ENCODE results near the gene DCAF17.
"Not testable (repeated sequence)": the region's sequence is repeated elsewhere in the genome, so short reads cannot be mapped to it uniquely, and the experiment has no call there.

The DCAF17 gene

DNA sequence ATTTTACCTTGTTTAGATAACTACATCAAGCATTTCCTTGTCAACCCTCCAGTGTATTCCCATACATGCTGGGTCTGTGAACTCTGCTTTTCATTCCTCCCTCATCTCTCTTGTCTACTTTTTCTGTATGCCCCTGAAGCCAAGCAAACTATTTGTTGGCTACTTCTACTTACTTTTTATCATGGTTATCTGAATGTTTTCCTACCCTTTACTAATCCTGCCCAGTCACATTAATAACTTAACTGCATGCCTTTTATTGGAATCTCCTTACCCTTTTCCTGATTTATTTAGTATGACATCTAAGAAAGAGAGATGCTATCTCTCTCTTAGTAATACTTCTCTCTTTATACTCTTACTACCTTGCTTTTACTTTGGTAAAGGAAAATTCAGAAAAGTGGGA is 17.0 kb downstream of the DCAF17 start:
- DNase-seq (ENCODE audit: low read depth in 3 of 3, low spot score in 1 of 3) = no peak

GRCh38 chr2:171452773-171453172 is 18.7 kb downstream of the DCAF17 start:
- DNase-seq (ENCODE audit: low read depth in 3 of 3, low spot score in 1 of 3) = no peak

DNA sequence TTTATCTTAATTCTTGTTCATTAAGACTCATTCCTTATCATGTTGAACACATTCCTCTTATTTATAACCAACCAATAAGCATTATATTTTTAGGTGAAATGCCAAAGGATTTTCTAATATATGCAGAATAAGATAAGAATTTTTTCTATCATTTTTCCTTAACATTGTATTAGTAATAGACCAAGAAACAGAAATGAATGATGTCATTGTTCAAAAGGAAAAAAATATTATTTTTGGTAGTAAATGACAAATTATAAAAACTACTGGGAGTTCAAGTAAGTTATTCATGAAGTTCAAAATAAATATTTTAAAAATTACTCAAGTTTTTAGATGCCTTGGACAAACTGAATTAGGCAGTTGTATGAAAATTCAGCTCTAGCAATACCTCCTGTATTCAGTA is 25.5 kb downstream of the DCAF17 start:
- no peak for DNase-seq (ENCODE audit: low read depth in 3 of 3, low spot score in 1 of 3)

- DNase-seq (ENCODE audit: low read depth in 3 of 3, low spot score in 1 of 3) = no peak
Observed at GRCh38 chr2:171460537-171460936, 26.5 kb downstream of the DCAF17 start.

DNA sequence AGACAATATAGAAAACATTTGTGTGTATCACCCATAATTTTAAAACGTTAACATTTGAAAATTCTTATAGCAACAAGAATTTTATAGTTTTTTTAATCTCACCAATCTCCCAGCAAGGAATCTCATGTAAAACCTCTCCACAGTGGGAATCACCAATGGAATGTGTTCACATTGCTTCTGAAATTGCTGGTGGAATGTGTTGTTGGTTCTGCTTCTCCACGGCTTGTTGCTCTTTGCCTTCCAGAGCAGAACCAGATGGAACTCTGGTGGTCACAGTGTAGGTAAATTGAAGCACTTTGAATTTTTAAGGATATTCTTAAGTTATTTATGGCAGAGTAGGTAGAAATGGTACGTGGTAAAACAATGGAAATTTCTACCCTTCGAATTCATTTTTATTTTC is 35.1 kb downstream of the DCAF17 start:
- no peak for DNase-seq (ENCODE audit: low read depth in 3 of 3, low spot score in 1 of 3)

- no peak for DNase-seq (ENCODE audit: low read depth in 3 of 3, low spot score in 1 of 3)
Observed at GRCh38 chr2:171470129-171470528, 36.1 kb downstream of the DCAF17 start.

DNA sequence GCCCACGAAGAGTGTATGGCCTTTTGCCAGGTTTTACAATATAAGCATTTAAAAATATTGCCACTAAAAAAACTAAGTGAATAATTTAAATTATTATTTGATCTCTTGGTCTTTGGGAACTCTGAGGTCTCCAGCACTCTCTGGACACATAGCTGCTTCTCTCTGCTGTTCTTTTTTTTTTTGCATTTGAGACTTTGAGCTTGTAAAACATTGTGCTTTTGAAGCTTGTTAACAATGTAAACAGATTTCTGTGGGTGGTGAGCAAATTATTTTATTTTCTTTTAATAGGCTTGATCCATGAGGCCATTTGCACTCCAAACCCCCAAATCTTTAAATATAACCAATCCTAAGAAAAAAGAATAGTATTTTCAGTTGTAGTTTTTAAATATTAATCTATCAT is 42.0 kb downstream of the DCAF17 start:
- DNase-seq (ENCODE audit: low read depth in 3 of 3, low spot score in 1 of 3) = no peak

- no peak for DNase-seq (ENCODE audit: low read depth in 3 of 3, low spot score in 1 of 3)
Observed at GRCh38 chr2:171478345-171478744, 44.3 kb downstream of the DCAF17 start.

DNA sequence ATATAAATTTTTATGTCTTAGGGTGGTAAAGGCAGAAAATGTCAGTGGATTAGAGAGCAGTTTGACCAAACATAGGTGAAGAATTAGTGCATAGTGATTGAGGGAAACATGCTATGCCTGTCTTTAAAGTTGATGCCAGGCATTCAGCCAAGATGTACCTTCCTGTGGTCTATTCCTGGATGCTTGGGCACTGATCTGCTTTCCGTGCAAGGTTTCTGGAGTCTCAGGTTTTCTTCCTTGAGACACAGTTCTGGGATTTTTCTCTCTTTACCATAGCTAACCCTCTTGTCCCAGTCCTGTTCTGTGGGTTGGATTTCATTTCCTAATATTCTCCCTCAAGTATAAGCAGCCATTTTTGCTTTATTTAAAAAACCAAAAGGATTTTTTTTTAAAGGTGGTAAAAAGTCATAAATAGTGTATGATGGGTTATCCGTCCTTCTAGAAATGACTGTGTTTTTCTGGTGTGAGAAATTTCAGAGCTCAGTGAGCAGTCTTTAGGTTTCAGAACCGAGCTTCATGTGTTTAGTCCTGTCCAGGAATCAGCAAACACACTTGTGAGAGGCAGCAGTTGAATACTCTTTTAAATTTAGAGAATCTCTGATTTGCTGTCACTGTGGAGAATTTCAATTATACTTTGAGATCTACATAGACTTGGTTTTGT is 45.3 kb downstream of the DCAF17 start:
- DNase-seq (ENCODE audit: low read depth in 3 of 3, low spot score in 1 of 3) = no peak

DNA sequence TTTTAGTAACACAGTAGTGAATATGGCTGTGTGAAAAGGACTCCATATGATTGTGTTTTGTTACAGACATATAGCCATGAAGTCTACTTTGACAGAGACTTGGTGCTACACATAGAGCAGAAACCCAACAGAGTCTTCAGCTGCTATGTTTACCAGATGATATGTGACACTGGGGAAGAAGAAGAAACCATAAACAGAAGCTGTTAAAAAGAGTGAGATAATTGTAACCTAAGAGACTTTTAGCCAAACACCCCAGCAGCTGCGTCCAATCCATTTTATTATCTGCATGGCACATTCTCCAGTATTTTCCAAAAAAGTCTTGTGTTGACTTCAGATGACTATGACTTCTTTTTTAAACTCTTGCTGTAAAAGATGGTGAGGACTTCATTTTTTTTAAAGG is 46.9 kb downstream of the DCAF17 start:
- no peak for DNase-seq (ENCODE audit: low read depth in 3 of 3, low spot score in 1 of 3)

DNA sequence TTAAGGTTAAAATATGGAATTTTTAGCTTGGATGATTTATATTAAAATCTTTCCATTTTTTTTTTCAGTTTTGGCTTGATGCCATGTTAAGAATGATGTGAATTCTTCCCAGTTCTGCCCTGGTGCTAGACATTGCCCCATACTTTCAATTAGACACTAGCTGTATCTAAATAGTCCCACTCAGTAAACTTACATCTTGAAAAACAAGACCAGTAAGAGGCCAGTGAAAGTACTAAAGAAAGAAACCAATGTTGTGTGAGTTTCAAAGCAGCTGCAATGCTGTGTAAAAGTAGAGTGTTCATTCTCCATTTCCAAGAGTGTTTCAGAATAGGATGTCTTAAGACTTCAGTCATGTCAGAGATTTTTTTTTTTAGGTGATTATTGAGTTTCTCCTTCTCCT is 48.3 kb downstream of the DCAF17 start:
- DNase-seq (ENCODE audit: low read depth in 3 of 3, low spot score in 1 of 3) = no peak

DNA sequence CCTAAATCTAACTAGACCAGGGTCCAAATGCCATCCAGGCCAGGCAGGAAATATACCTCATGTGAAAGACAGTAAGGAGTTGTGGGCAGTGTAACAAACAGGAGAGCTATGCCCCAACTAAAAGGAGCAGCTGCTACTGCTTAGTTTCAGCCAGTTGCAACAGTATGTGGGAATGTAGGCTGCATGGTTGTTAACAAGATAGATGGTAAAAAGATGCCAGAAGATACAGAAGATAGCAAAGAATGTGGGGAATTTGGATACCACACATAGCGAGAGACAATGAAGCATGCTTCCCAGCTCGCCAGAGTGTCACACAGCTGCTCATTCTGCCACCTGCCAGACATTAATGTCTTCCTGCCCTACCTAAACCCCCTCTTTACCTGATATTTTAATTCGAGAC is 48.9 kb downstream of the DCAF17 start:
- no peak for DNase-seq (ENCODE audit: low read depth in 3 of 3, low spot score in 1 of 3)

DNA sequence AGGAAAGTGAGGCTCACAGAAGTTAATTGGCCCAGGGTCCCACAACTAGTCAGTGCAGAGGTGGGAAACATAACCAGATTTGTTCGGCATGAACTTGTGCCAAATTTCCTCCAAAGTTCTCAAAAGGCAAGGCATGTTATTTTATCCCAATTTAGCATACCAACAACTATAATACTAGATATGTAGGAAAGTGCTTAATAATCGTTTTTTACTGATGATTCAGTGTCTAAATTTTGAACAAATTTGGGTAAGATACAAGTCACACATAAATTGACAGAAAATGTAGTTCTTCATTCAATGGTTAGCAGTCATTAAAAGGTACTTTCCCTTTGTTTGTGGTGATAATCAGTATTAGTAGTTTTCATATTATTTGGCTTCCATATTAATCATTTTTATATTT is 49.8 kb downstream of the DCAF17 start:
- no peak for DNase-seq (ENCODE audit: low read depth in 3 of 3, low spot score in 1 of 3)

DNA sequence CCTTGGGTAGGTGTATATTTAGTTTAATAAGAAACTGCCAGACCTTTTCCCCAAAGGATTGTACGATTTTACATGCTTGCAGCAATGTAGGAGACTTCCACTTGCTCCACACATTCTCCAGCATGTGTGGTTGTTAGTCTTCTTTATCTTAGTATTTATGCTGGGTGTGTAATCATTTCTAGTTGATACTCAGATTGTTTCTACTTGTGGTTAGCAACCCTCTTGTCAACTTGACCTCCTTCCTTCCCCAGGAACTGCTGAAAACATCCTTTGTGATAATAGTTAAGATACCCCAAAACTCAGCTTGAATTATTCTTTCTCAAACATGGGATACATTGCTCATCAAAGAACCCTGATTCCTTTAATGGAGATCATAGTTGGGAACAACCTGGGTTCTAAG is 51.1 kb downstream of the DCAF17 start:
- no peak for DNase-seq (ENCODE audit: low read depth in 3 of 3, low spot score in 1 of 3)

DNA sequence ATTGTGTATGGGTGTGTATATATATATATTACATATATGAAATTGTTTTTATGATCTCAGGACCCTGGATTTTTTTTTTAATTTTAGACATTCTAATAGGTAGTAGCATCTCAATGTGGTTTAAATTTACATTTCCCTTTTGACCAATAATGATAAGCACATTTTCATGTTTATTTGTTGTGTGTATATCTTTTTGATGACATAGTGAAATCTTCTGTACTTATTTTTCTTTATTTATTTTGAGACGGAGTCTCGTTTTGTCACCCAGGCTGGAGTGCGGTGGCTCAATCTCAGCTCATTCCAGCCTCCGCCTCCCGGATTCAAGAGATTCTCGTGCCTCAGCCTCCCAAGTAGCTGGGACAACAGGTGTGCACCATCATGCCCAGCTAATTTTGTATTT is 53.2 kb downstream of the DCAF17 start:
- no peak for DNase-seq (ENCODE audit: low read depth in 3 of 3, low spot score in 1 of 3)

DNA sequence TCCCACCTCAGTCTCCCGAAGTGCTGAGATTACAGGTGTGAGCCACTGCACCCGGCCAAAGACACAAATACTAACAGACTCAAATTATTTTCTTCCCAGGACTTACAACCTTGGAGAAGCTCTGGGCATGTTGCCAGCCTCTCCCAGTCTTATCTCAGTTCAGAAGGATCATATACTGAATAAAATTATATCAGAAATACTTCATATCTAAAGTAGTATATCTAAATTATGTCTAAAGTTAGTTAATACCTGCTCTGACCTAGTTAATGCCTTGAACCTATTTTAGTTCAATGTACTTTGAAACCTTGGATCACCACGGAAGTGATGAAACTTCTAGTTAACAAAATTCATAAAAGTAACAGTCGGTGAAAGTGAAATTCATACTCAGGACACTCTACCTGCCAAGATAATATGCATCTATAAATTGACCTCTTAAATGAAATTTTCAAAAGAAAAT is 53.8 kb downstream of the DCAF17 start:
- DNase-seq (ENCODE audit: low read depth in 3 of 3, low spot score in 1 of 3) = no peak

GRCh38 chr2:171490577-171490976 is 56.6 kb downstream of the DCAF17 start:
- DNase-seq (ENCODE audit: low read depth in 3 of 3, low spot score in 1 of 3) = no peak

DNA sequence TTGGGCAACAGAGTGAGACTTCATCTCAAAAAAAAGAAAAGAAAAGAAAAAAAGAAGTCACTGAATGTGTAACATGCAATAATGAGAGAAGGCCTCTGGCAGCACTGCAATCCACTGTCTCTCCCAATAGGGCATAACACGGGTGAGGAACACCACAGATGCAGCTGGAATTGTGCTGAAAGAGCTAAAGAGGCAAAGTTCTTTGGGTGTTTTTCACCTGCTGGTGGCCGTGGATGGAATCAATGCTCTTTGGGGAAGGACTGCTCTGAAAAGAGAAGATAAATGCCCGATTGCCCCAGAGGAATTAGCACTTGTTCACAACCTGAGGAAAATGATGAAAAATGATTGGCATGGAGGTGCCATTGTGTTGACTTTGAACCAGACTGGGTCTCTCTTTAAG is 57.3 kb downstream of the DCAF17 start:
- DNase-seq (ENCODE audit: low read depth in 3 of 3, low spot score in 1 of 3) = no peak

DNA sequence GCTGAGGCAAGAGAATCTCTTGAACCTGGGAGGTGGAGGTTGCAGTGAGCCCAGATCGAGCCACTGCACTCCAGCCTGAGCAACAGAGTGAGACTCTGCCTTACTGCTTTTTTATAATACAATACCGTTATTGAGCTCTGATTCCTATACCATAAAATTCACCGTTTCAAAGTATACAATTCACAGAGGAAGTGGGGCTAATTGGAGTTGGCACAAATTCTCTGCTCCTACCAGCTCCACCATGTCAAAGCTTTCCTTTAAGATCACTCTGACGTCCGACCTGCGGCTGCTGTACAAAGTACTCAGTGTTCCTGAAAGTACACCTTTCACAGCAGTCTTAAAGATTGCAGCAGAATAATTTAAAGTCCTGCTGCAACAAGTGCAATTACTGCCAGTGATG is 58.6 kb downstream of the DCAF17 start:
- no peak for DNase-seq (ENCODE audit: low read depth in 3 of 3, low spot score in 1 of 3)

DNA sequence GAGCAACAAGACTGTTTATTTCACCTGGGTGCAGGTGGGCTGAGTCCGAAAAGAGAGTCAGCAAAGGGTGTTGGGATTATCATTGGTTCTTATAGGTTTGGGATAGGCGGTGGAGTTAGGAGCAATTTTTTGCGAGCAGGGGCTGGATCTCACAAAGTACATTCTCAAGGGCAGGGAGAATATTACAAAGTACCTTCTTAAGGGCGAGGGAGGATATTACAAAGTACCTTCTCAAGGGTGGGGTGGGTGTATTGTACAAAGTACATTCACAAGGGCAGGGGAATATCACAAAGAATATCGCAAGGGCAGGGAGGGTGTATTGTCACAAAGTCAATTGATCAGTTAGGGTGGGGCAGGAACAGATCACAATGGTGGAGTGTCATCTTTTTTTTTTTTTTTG is 63.6 kb downstream of the DCAF17 start:
- not testable (repeated sequence) for DNase-seq (ENCODE audit: low read depth in 3 of 3, low spot score in 1 of 3)

- no peak for DNase-seq (ENCODE audit: low read depth in 3 of 3, low spot score in 1 of 3)
Observed at GRCh38 chr2:171505374-171505773, 71.3 kb downstream of the DCAF17 start.

- no peak for DNase-seq (ENCODE audit: low read depth in 3 of 3, low spot score in 1 of 3)
Observed at GRCh38 chr2:171509945-171510731, 76.1 kb downstream of the DCAF17 start.

DNA sequence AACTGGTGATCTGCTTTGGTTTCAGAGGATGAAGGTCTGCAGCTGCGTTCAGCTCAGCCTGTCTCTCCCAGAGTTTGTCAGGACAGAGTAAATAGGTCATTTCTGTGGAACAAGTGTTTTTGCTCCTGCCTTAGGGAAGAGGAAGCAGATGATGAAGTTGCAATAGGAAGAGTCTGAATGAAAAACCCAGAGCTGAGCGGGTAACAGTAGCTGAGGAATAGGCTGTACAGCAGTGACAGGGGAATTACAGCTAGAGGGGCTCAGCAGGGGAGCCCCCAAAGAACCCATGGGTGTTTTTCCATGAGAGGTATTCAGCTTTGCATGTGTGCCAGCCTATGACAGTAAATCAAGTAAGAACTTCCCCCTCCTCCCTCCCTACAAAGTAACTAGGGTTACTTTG is 78.0 kb downstream of the DCAF17 start:
- DNase-seq (ENCODE audit: low read depth in 3 of 3, low spot score in 1 of 3) = no peak
